Measurements from ENCODE around the gene PRKCSH.
"Not testable (repeated sequence)": the region's sequence is repeated elsewhere in the genome, so short reads cannot be mapped to it uniquely, and the experiment has no call there.

PRKCSH gene

DNA sequence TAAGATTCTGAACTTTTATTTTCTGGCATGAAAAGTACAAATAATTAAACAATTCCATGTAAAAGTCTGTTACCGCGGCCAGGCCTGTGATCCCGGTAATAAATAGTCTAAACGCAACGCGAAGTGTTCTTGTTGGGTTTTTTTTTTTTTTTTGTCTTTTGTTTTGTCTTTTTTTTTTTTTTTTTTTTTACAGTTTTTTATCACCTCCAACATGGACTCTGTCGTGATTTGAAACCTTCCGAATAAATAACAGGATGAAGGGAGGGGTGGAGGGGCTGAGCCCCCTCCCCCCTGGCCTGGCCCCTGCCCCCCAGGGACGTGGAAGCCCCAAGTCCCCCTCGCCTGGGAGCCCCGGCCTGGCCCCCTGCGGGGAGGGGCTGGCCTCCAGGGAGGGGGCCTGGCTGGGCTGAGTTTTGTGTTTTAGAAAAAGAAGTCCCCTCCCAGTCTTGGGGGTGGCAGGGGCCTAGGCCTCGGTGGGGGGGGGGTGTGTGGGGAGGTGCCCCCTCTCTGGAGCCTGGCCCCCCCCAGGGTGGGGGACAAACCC is 16.0 kb downstream of the PRKCSH start:
- DNase-seq, result no peak

GRCh38 chr19:11451871-11452619 is 16.6 kb downstream of the PRKCSH start:
- no peak for DNase-seq

GRCh38 chr19:11452620-11453310 is 17.3 kb downstream of the PRKCSH start:
- no peak for DNase-seq

DNA sequence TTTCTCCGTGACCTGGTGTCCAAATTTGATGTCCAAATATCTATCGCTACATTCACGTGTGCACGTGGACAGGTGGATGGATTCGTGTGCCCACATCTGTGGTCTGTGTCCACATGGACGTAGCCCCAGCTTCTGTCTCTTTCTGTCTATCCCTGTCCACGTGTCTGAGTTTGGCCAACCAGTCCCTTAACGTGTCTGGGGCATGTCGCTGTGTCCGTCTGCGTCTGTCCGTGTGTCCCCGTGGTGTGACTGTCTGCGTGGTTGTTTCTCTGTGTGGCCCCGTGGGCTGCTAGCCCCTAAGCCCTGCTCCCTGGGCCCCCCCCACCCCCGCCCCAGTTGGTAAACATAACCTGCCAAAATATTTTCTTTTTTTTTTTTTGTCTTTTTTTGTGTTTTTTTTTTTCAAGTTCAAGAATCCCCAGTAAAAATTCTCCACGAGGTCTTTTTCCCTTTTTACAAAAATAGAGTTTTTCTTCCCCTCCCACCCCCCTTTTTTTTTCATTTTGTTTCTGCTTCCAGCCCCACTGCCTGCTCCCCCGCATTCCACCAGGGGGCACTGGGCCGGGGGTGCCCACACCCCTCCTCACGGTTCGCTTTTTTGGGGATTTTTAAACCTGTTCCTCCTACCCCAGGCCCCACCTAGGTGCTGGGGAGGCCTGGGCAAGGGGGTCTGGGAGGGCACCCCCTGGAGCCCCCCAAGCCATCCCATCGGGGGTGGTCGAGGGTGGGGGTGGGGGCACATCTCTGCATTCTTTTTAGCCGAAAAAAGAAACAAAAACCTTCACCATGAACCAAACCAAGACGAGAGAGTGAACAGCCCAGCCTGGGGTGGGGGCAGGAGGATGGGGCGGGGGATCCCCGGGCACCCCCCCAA is 18.3 kb downstream of the PRKCSH start:
- DNase-seq, result peak in 1 of 2 donors; percentile 16

- not testable (repeated sequence) for DNase-seq
These were observed 19.8 kb downstream of the PRKCSH start for GRCh38 chr19:11455233-11455554.

GRCh38 chr19:11456659-11457058 is 21.2 kb downstream of the PRKCSH start:
- DNase-seq, result no peak

- no peak for DNase-seq
These were observed 21.7 kb downstream of the PRKCSH start for GRCh38 chr19:11457115-11457514.

- no peak for DNase-seq
These were observed 22.4 kb downstream of the PRKCSH start for GRCh38 chr19:11457831-11458230.

DNA sequence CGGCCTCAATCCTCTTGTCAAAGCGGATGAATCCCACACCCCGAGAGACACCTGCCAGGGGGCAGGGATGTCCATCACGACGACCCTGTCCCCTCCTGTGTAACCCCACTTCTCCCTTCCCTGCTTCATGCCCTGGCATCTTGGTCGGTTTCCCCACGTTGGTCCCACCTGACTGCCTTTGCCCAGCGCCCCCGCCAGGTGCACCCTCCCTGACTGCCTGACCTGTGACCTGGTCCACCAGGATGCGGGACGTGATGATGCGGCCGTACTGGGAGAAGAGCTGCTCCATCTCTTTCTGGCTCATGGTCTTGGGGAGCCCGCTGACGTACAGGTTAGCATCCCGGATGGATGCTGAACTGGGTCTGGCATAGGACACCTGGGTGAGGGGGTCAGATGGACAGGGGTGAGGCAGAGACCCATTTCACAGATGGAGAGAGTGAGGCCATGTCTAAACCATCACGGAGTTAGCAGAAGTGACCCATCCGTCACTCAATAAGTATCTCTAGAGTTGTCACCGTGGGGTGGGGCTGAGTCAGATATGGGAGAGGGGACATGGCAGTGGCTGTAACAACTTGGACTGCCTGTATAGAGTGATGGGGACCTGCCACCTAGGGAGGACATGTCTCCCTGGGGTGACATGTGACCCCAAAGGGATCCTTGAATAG is 22.9 kb downstream of the PRKCSH start:
- DNase-seq, result no peak

- not testable (repeated sequence) for DNase-seq
These were observed 23.5 kb downstream of the PRKCSH start for GRCh38 chr19:11458912-11459311.

- DNase-seq, result no peak
These were observed 24.8 kb downstream of the PRKCSH start for GRCh38 chr19:11460207-11460606.

DNA sequence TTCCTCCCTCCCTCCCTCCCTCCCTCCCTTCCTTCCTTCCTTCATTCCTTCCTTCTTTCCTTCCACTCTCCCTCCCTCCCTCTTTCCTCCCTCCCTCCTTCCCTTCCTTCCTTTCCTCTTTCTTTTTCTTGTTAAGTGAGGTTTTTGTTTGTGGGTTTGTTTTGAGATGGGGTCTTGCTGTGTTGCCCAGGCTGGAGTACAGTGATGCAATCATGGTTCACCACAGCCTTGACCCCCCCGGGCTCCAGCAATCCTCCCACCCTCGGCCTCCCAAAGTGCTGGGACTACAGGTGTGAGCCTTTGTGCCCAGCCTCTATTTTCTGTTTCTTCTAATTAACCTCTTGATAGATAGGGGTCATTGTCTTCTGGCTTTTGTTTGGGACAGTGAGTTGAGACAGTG is 26.0 kb downstream of the PRKCSH start:
- no peak for DNase-seq

GRCh38 chr19:11463391-11463790 is 28.0 kb downstream of the PRKCSH start:
- peak in 1 of 2 donors; percentile 23 for DNase-seq

GRCh38 chr19:11464333-11465265 is 29.2 kb downstream of the PRKCSH start:
- no peak for DNase-seq

DNA sequence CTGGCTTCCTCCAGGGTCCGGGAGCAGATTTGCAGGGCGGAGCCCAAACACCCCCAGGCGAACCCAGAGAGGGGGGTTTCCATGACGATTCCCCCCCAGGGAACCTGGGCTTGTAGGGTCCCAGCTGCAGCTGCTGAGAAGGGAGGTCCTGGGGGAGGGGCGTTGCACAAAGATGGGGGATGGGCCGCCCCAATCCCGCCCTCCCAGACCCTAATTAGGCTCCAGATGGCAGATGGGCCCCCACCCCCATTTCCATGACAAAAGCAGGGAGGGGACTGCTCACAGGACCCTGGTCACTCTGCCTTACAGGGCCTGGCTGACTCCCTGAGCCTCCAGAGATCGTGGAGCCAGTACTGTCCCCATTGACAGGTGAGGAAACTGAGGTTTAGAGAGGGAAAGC is 30.2 kb downstream of the PRKCSH start:
- DNase-seq, result no peak

- not testable (repeated sequence) for DNase-seq
These were observed 32.9 kb downstream of the PRKCSH start for GRCh38 chr19:11468266-11468845.

GRCh38 chr19:11473725-11474124 is 38.3 kb downstream of the PRKCSH start:
- DNase-seq, result no peak

DNA sequence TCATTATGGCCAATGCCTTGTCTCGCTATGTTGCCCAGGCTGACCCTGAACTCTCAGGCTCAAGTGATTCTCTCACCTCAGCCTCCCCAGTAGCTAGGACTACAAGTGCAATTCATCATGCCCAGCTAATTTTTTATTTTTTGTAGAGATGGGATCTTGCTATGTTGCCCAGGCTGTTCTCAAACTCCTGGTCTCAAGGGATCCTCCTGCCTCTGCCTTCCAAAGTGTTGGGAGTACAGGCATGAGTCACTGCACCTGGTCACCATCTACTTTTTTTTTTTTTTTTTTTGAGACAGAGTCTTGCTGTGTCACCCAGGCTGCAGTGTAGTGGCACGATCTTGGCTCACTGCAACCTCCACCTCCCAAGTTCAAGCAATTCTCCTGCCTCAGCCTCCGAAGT is 39.9 kb downstream of the PRKCSH start:
- DNase-seq, result not testable (repeated sequence)

GRCh38 chr19:11475861-11476260 is 40.4 kb downstream of the PRKCSH start:
- no peak for DNase-seq

GRCh38 chr19:11478167-11479089 is 43.0 kb downstream of the PRKCSH start:
- DNase-seq, result no peak
